ENCODE measurements around the gene MEAK7. TPM values are rescaled to one million over a fixed set of nuclear protein-coding genes. Genes with fewer than 3 reads are reported as not detected.

MEAK7 gene, protein sequence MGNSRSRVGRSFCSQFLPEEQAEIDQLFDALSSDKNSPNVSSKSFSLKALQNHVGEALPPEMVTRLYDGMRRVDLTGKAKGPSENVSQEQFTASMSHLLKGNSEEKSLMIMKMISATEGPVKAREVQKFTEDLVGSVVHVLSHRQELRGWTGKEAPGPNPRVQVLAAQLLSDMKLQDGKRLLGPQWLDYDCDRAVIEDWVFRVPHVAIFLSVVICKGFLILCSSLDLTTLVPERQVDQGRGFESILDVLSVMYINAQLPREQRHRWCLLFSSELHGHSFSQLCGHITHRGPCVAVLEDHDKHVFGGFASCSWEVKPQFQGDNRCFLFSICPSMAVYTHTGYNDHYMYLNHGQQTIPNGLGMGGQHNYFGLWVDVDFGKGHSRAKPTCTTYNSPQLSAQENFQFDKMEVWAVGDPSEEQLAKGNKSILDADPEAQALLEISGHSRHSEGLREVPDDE
- total RNA-seq, result 1.8 TPM

GRCh38 chr16:84504420-84505248 is at the start of gene MEAK7:
TSS of gene MEAK7 (minus strand) at chr16:84504659. CDS start at chr16:84498086, 6,573 bp downstream.
- no peaks in the 10 kb centered on the region for H3K27me3 ChIP-seq (ENCODE audit: insufficient read depth, low read length)
- H3K4me3 ChIP-seq (ENCODE audit: low read length), result peak within 1 kb of the TSS; percentile 63
- H3K4me1 ChIP-seq (ENCODE audit: insufficient read depth, low read length), result peaks cover 52% of the 10 kb centered on the region
- no peaks in the 10 kb centered on the region for H3K9me3 ChIP-seq (ENCODE audit: low read depth, low read length)

DNA sequence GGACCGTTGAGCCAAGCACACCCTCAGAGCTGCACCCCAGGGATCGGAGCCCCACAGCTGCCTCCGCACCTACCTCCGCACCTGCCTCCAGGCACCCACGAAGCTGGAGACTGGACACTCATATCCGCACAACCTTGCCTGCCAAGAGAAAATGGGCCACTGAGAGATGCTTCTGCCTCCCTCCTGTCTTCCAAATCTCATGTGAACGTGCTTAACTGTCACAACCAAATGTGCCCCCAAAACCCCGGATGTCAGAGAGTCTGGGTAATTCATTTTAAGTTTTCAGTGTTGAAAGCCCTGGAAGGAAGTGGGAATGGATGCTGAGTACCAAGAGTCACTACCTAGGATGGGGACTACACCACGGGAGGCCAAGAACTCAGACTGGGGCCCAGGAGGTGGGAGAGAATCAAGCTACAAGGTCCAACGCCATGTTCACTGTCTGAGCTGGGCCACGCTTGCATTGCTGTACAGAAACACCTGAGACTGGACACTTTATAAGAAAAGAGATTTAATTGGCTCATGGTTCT is 49.5 kb upstream of the MEAK7 start:
- H3K4me1 ChIP-seq (ENCODE audit: insufficient read depth, low read length), result peaks cover 35% of the 10 kb centered on the region
- H3K9me3 ChIP-seq (ENCODE audit: low read depth, low read length), result no peaks in the 10 kb centered on the region
- H3K4me3 ChIP-seq (ENCODE audit: low read length), result peak overlapping the region; percentile 23
- H3K27me3 ChIP-seq (ENCODE audit: insufficient read depth, low read length), result no peaks in the 10 kb centered on the region

GRCh38 chr16:84552135-84552534 is 47.7 kb upstream of the MEAK7 start:
- Histone ChIP-seq H3K9me3 (ENCODE audit: low read depth, low read length) (no peaks in the 10 kb centered on the region), H3K27me3 (ENCODE audit: insufficient read depth, low read length) (no peaks in the 10 kb centered on the region), H3K4me1 (ENCODE audit: insufficient read depth, low read length) (peaks cover 35% of the 10 kb centered on the region), H3K4me3 (ENCODE audit: low read length) (peak overlapping the region; percentile 10)

GRCh38 chr16:84550096-84550495 is 45.6 kb upstream of the MEAK7 start:
- Histone ChIP-seq H3K4me1 (ENCODE audit: insufficient read depth, low read length) (peaks cover 35% of the 10 kb centered on the region), H3K27me3 (ENCODE audit: insufficient read depth, low read length) (no peaks in the 10 kb centered on the region), H3K9me3 (ENCODE audit: low read depth, low read length) (no peaks in the 10 kb centered on the region), H3K4me3 (ENCODE audit: low read length) (no peak overlapping the region)

DNA sequence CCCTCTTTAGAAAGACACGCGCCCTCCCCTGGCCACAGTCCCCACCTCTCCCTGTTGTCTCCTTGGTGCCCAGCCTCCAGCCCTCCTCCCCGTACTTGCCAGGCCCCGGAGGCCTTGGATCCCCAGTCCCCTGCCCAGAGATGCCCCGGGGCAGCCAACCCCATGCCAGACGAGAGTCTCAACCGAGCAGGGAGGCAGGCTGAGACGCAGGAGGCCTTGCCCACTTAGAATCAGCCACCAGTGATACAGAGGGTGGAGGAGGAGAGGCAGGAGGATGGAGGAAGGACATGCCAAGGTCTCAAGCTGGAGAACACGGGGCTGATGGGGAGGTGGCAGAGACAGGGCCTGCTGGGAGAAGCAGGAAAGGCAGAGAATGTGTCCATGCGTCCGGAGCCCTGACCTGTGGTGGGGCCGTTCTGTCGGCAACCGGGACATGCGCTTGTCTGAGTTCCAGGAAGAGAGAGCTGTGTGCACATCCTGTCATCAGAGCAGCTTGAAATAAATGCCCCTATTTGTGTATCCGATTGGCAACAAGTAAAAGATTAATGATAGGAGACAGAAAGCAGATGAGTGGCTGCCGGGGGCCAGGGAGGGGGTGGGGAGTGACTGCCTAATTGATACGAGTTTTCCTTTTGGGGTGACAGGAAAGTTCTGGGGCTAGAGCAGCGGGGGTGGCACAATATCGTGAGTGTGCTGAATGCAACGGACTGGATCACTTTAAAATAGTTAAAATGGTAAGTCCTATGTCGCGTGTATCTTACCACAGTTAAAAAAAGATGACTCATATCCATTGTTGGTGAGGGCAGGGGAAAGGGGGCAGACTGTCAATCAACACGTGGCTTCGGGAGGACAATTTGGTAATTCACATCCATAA is 44.7 kb upstream of the MEAK7 start:
- Histone ChIP-seq H3K27me3 (ENCODE audit: insufficient read depth, low read length) (no peaks in the 10 kb centered on the region), H3K4me1 (ENCODE audit: insufficient read depth, low read length) (peaks cover 34% of the 10 kb centered on the region), H3K4me3 (ENCODE audit: low read length) (peak overlapping the region; percentile 13)

GRCh38 chr16:84548508-84548907 is 44.0 kb upstream of the MEAK7 start:
- Histone ChIP-seq H3K4me1 (ENCODE audit: insufficient read depth, low read length) (peaks cover 28% of the 10 kb centered on the region), H3K9me3 (ENCODE audit: low read depth, low read length) (no peaks in the 10 kb centered on the region), H3K4me3 (ENCODE audit: low read length) (no peak overlapping the region), H3K27me3 (ENCODE audit: insufficient read depth, low read length) (no peaks in the 10 kb centered on the region)

More for the DNA sequence above, 44.7 kb upstream of the MEAK7 start:
- H3K9me3 ChIP-seq (ENCODE audit: low read depth, low read length), result no peaks in the 10 kb centered on the region

DNA sequence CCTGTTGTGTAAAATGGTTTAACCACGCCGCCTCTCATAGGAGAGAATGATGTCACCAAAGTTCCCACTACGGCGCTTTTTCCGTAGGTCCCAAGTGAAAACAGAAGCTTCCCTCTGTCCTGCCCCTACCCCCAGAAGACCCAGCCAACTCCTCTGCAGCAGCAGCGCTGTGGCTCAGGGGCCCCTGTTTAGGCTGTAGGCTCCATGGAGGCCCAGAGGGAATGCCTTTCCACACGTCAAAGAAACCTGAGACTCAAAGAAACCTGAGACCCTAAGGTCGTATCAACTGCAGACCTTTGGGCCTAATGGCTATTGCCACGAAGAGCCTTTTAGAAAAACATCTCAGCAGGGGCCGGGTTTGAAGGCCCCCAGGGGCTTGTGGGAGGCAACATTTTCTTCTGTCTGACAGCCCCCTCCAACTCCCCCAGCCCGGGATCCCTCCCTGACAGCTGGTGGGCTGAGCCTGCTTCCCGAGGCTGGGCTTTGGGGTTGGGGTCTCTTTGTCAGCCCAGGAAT is 43.1 kb upstream of the MEAK7 start:
- Histone ChIP-seq H3K4me3 (ENCODE audit: low read length) (no peak overlapping the region), H3K4me1 (ENCODE audit: insufficient read depth, low read length) (peaks cover 22% of the 10 kb centered on the region), H3K9me3 (ENCODE audit: low read depth, low read length) (no peaks in the 10 kb centered on the region)

DNA sequence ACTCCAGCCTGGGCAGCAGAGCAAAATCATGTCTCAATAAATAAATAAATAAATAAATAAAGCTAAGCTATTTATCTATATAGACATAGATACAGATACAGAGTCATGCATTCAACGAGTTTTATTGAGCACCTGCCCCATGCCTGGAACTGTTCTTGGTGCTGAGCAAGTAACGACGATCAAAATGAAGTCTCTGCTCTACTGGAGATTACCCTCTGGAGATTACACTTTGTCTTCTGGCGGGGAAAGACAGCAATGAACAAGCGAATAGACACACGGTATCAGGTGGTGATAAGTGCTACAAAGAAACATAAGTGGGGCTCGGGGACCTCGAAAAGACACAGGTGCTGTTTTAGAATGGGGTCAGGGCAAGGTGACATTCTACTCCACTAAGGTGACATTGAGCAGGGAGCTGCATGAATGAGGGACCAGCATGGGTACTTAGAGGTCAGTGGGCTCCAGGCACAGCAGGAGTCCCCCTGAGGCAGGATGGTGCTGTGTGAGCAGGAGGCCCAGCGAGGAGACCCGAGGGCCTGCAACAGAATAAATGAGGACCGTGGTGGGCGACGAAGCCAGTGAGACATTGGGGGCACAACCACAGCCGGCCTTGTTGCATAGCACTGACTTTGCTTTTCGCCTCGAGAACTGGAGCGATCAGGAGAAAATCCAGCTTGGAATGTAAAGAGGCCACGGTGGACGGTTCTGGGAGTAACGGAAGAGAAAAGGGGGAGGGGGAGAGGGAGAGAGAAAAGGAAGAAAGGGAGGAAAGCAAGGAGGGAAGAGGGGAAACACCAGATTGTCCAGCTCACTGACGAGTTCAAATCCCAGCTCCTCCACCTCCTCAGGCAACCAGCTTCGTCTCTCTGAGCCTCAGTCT is 42.4 kb upstream of the MEAK7 start:
- peaks cover 17% of the 10 kb centered on the region for H3K4me1 ChIP-seq (ENCODE audit: insufficient read depth, low read length)
- no peaks in the 10 kb centered on the region for H3K27me3 ChIP-seq (ENCODE audit: insufficient read depth, low read length)
- no peaks in the 10 kb centered on the region for H3K9me3 ChIP-seq (ENCODE audit: low read depth, low read length)
- H3K4me3 ChIP-seq (ENCODE audit: low read length), result no peak overlapping the region

More for the DNA sequence above, 43.1 kb upstream of the MEAK7 start:
- H3K27me3 ChIP-seq (ENCODE audit: insufficient read depth, low read length), result no peaks in the 10 kb centered on the region

GRCh38 chr16:84545114-84545737 is 40.8 kb upstream of the MEAK7 start:
- peaks cover 13% of the 10 kb centered on the region for H3K4me1 ChIP-seq (ENCODE audit: insufficient read depth, low read length)
- H3K4me3 ChIP-seq (ENCODE audit: low read length), result no peak overlapping the region
- no peaks in the 10 kb centered on the region for H3K27me3 ChIP-seq (ENCODE audit: insufficient read depth, low read length)
- no peaks in the 10 kb centered on the region for H3K9me3 ChIP-seq (ENCODE audit: low read depth, low read length)

DNA sequence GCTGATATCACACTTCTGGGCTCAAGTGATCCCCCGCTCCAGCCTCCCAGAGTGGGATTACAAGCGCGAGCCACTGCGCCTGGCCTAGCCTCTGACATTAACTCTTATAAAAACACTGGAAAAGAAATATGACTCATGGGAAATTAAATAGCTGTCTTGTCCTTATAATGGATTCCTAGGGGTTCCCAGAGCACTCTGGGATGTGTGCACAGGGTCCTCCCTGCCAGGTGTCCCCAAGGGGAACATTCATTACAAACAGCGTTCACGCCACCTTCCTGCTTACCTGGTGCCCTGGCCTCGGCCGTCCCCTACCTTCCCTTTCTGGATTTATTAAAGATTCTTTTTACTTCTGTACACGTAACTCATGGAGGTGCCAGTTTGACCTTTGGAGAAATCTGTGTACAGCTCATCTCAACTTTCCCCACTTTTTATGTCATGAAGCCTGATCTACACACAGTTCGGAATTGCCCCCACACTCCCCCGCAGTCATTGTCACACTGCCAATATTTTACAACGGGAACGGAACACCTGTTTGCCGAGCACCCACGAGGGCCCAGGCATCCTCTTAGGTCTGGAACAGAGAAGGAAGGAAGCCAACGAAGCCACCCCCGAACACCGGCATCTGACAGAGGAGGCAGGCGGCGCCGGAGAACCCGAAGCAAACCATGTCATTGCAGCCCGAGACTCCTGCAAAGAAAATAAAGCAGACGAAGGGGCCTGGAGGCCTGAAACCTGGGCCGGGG is 39.7 kb upstream of the MEAK7 start:
- H3K9me3 ChIP-seq (ENCODE audit: low read depth, low read length), result no peaks in the 10 kb centered on the region
- no peaks in the 10 kb centered on the region for H3K27me3 ChIP-seq (ENCODE audit: insufficient read depth, low read length)
- H3K4me3 ChIP-seq (ENCODE audit: low read length), result no peak overlapping the region
- H3K4me1 ChIP-seq (ENCODE audit: insufficient read depth, low read length), result peaks cover 7% of the 10 kb centered on the region

DNA sequence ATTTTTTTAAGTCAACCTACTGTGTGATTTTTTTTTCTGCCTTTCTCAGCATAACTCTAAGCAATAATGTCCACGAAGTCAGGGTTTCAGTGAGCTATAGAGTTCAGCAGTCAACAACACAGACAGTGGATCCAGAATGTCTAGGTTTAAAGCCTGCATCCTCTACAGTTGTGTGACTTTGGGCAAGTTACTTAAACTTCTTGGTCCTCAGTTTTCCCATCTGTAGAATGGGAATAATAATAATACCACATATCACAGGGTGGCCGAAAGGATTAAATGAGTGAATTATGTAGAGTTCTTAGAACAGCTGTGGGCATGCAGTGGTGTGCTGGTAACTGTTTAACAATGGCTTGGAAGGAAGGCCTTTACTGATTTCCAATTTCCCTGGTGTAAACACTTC is 38.8 kb upstream of the MEAK7 start:
- H3K4me1 ChIP-seq (ENCODE audit: insufficient read depth, low read length), result peaks cover 7% of the 10 kb centered on the region
- H3K4me3 ChIP-seq (ENCODE audit: low read length), result no peak overlapping the region
- no peaks in the 10 kb centered on the region for H3K9me3 ChIP-seq (ENCODE audit: low read depth, low read length)

GRCh38 chr16:84541999-84542817 is 37.7 kb upstream of the MEAK7 start:
- no peak overlapping the region for H3K4me3 ChIP-seq (ENCODE audit: low read length)
- H3K27me3 ChIP-seq (ENCODE audit: insufficient read depth, low read length), result no peaks in the 10 kb centered on the region
- H3K4me1 ChIP-seq (ENCODE audit: insufficient read depth, low read length), result peaks cover 7% of the 10 kb centered on the region
- no peaks in the 10 kb centered on the region for H3K9me3 ChIP-seq (ENCODE audit: low read depth, low read length)

More for the DNA sequence above, 38.8 kb upstream of the MEAK7 start:
- H3K27me3 ChIP-seq (ENCODE audit: insufficient read depth, low read length), result no peaks in the 10 kb centered on the region

Data from mononuclear cell (primary cell).